ENCODE data around the gene MKX. TPM values are rescaled to one million over a fixed set of nuclear protein-coding genes. Genes with fewer than 3 reads are reported as not detected.

Gene MKX
- total and polyA plus RNA-seq, 2 donors (not counting 3 experiments of a cell fraction or from before 2014, with no cell fraction given) = not detected

DNA sequence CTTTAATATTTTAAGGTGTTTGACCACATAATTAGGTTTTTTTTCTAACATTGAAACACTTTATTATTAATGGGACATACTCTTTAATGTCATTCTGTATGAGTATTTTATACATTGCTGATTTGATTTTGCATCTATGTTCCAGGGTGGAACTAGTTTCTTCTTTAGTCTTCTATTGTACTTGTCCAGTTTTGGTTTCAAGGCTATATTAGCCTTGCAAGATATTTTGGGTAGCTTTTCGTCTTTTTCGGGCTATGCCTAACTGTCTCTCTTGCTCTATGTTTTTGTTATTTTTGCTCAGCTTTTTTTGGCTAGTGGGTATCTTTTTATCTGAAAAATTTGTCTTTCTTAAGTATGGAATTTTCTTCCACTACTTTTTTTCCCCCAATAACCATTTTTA lies 38.7 kb upstream of the MKX start:
- no peak overlapping the region for H3K4me3 ChIP-seq (replicated peaks in 1 of 3; ENCODE audit: insufficient read depth in 1 of 3, low read depth in 1 of 3, low read length in 3 of 3)
- no peak overlapping the region for H3K9ac ChIP-seq (replicated peaks; ENCODE audit: extremely low read depth, insufficient read depth, low read length)
- BruUV-seq (replicated peaks) = no TSS peak
- dilution Hi-C loops (cut with MboI; ENCODE audit: extremely low pct_ligation_motif_present, low sequenced_read_pairs) (no loop called here), intact Hi-C loops (cut with micrococcal nuclease) (loop anchor here (5.0 kb wide), 1 partner anchor 598 kb away; no protein-coding TSS in a partner anchor)
- POLR2A ChIA-PET = no interaction called here
- CTCF ChIA-PET = interaction anchor here (0.6 to 6.9 kb wide), 31 partner anchors 9 to 597 kb away, joined by 3 to 117 read pairs (median 4); no protein-coding TSS in a partner anchor
- H3K79me2 ChIP-seq (ENCODE audit: control insufficient read depth, insufficient read depth, low read length) = no peaks in the 10 kb centered on the region
- H3K27me3 ChIP-seq (ENCODE audit: control insufficient read depth in 2 of 2, insufficient read depth in 2 of 2, low read length in 2 of 2) = peaks cover 2 to 5% of the 10 kb centered on the region in 2 experiments
- no peaks in the 10 kb centered on the region for H3K9me3 ChIP-seq (replicated peaks; ENCODE audit: control insufficient read depth, insufficient read depth, low read length)
- H3K4me2 ChIP-seq (ENCODE audit: insufficient read depth, low read length) = no peak overlapping the region
- FAIRE-seq (no peak), DNase-seq (ENCODE audit: low read depth, low spot score) (no peak)
- H3K4me1 ChIP-seq (ENCODE audit: control insufficient read depth, extremely low read depth, insufficient read depth, low read length) = no peaks in the 10 kb centered on the region
- H3K36me3 ChIP-seq (ENCODE audit: control insufficient read depth in 2 of 2, extremely low read depth in 1 of 2, insufficient read depth in 2 of 2, low read length in 2 of 2) = no peaks in the 10 kb centered on the region
- TF ChIP-seq EZH2 (IDR thresholded peaks at IDR 0.05; ENCODE audit: borderline replicate concordance, low read depth, low read length, severe bottlenecking) = no peak
- TF ChIP-seq, protein P1, sequence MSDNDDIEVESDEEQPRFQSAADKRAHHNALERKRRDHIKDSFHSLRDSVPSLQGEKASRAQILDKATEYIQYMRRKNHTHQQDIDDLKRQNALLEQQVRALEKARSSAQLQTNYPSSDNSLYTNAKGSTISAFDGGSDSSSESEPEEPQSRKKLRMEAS (IDR thresholded peaks at IDR 0.05; ENCODE audit: insufficient read depth, insufficient read length) = no peak
- TF ChIP-seq, protein P2, sequence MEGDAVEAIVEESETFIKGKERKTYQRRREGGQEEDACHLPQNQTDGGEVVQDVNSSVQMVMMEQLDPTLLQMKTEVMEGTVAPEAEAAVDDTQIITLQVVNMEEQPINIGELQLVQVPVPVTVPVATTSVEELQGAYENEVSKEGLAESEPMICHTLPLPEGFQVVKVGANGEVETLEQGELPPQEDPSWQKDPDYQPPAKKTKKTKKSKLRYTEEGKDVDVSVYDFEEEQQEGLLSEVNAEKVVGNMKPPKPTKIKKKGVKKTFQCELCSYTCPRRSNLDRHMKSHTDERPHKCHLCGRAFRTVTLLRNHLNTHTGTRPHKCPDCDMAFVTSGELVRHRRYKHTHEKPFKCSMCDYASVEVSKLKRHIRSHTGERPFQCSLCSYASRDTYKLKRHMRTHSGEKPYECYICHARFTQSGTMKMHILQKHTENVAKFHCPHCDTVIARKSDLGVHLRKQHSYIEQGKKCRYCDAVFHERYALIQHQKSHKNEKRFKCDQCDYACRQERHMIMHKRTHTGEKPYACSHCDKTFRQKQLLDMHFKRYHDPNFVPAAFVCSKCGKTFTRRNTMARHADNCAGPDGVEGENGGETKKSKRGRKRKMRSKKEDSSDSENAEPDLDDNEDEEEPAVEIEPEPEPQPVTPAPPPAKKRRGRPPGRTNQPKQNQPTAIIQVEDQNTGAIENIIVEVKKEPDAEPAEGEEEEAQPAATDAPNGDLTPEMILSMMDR (IDR thresholded peaks at IDR 0.05; ENCODE audit: extremely low read depth in 1 of 2, insufficient read depth in 1 of 2, low read depth in 1 of 2, low read length in 2 of 2) = no peak
- no peak for TF ChIP-seq FOS (IDR thresholded peaks at IDR 0.05; ENCODE audit: borderline replicate concordance, insufficient read depth, low read length)
- no peak for TF ChIP-seq POLR2A (IDR thresholded peaks at IDR 0.05; ENCODE audit: low read depth, low read length)
- TF ChIP-seq JUN (IDR thresholded peaks at IDR 0.05; ENCODE audit: borderline replicate concordance, insufficient read depth, insufficient read length, low read depth) = no peak
- TF ChIP-seq MYC (IDR thresholded peaks at IDR 0.05; ENCODE audit: low read depth, low read length) = no peak
- no peak for TF ChIP-seq GATA2 (IDR thresholded peaks at IDR 0.05; ENCODE audit: insufficient read depth, insufficient read length, low read depth, low read length)
- TF ChIP-seq POLR2AphosphoS5 (IDR thresholded peaks at IDR 0.05; ENCODE audit: insufficient read depth, low read depth, low read length) = no peak
- H4K20me1 ChIP-seq (replicated peaks; ENCODE audit: control insufficient read depth, extremely low read depth, insufficient read depth, low read length) = no peaks in the 10 kb centered on the region
- no peak overlapping the region for H2AFZ ChIP-seq (ENCODE audit: low read depth, low read length)
- no peaks in the 10 kb centered on the region for H3K9me1 ChIP-seq (replicated peaks; ENCODE audit: control insufficient read depth, extremely low read depth, insufficient read depth, low read length)
- no peak overlapping the region for H3K27ac ChIP-seq (ENCODE audit: insufficient read depth, low read depth, low read length)

All from endothelial cell of umbilical vein (primary cell).